ENCODE results near the gene PCDHGA7. TPM values are rescaled to one million over a fixed set of nuclear protein-coding genes. Genes with fewer than 3 reads are reported as not detected.

Gene PCDHGA7
- total and polyA plus RNA-seq, 10 donors = 0.18 to 5.4 (median 2.0) TPM

DNA sequence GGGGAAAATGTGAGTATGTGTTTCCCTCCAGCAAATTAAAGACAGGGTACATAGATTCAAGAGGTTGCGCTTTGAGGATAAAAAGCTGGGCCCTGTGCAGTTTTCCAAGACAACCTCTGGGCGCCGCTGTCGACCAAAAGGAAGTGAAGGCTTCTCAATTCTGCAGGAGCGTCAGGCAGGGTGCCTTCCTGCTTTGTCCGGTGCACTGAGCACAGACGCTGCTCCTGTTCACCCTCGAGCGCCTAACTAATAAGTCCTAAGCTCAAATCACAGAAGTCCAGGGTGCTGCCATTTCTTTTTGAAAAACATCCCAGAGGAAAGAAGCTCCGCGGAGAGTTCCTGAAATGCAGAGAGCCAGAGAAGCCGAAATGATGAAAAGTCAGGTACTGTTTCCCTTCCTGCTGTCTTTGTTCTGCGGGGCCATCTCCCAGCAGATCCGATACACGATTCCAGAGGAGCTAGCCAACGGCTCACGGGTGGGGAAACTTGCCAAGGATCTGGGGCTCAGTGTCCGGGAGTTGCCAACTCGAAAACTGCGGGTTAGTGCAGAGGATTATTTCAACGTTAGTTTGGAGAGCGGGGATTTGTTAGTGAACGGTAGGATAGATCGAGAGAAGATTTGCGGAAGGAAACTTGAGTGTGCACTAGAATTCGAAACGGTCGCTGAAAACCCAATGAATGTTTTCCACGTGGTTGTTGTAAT lies 32.5 kb upstream of the PCDHGA7 start, which contains the start of gene PCDHGB1:
Gene PCDHGB1 (plus strand): TSS at position 183 of the 703 bp plus-strand sequence. CDS start 162 bp downstream, at position 345.
- intact Hi-C loops (cut with DNase I; ENCODE audit: low total_unique reads) = no loop called here
- peaks cover 0 to 98% (median 83%) of the 10 kb centered on the region in 8 donors for H3K9me3 ChIP-seq
- no peak within 1 kb of the TSS for H3K27ac ChIP-seq
- DNase-seq = no peak
- 20 to 33% (median 28%) methylated on average over 29 of the region's 29 CpGs for WGBS, 5 donors
- TF ChIP-seq, protein P1, sequence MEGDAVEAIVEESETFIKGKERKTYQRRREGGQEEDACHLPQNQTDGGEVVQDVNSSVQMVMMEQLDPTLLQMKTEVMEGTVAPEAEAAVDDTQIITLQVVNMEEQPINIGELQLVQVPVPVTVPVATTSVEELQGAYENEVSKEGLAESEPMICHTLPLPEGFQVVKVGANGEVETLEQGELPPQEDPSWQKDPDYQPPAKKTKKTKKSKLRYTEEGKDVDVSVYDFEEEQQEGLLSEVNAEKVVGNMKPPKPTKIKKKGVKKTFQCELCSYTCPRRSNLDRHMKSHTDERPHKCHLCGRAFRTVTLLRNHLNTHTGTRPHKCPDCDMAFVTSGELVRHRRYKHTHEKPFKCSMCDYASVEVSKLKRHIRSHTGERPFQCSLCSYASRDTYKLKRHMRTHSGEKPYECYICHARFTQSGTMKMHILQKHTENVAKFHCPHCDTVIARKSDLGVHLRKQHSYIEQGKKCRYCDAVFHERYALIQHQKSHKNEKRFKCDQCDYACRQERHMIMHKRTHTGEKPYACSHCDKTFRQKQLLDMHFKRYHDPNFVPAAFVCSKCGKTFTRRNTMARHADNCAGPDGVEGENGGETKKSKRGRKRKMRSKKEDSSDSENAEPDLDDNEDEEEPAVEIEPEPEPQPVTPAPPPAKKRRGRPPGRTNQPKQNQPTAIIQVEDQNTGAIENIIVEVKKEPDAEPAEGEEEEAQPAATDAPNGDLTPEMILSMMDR (IDR thresholded peaks at IDR 0.05 in 8 of 11, conservative IDR thresholded peaks at IDR 0.05 in 3 of 11) = peak in 2 of 11 experiments; percentile 23 to 32
- TF ChIP-seq POLR2A (IDR thresholded peaks at IDR 0.05) = no peak
- peak within 1 kb of the TSS in 2 of 8 donors; percentile 2 to 49 for H3K4me3 ChIP-seq
- no peaks in the 10 kb centered on the region for H3K36me3 ChIP-seq
- peaks cover 0 to 95% (median 21%) of the 10 kb centered on the region in 7 donors for H3K27me3 ChIP-seq (replicated peaks in 1 of 7)
- H3K4me1 ChIP-seq = no peaks in the 10 kb centered on the region

DNA sequence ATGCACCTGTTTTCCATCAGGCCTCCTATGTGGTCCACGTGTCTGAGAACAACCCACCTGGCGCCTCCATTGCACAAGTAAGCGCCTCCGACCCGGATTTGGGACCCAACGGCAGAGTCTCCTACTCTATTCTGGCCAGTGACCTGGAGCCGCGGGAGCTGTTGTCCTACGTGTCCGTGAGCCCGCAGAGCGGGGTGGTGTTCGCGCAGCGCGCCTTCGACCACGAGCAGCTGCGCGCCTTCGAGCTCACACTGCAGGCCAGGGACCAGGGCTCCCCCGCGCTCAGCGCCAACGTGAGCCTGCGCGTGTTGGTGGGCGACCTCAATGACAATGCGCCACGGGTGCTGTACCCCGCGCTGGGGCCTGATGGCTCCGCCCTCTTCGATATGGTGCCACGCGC lies 31.0 kb upstream of the PCDHGA7 start:
- peaks cover 0 to 99% (median 83%) of the 10 kb centered on the region in 8 donors for H3K9me3 ChIP-seq
- peaks cover 0 to 95% (median 23%) of the 10 kb centered on the region in 7 donors for H3K27me3 ChIP-seq (replicated peaks in 1 of 7)
- H3K4me3 ChIP-seq = no peak overlapping the region
- TF ChIP-seq, protein P1 (IDR thresholded peaks at IDR 0.05 in 8 of 11, conservative IDR thresholded peaks at IDR 0.05 in 3 of 11) = no peak
- TF ChIP-seq POLR2AphosphoS5 (IDR thresholded peaks at IDR 0.05) (no peak), POLR2A (IDR thresholded peaks at IDR 0.05) (no peak)
- 36 to 50% (median 45%) methylated on average over 12 to 34 of the region's 36 CpGs for WGBS, 5 donors
- H3K4me1 ChIP-seq = no peaks in the 10 kb centered on the region
- no peak for DNase-seq
- no peaks in the 10 kb centered on the region for H3K36me3 ChIP-seq
- H3K27ac ChIP-seq = no peak overlapping the region
- intact Hi-C loops (cut with DNase I; ENCODE audit: low total_unique reads) = no loop called here

DNA sequence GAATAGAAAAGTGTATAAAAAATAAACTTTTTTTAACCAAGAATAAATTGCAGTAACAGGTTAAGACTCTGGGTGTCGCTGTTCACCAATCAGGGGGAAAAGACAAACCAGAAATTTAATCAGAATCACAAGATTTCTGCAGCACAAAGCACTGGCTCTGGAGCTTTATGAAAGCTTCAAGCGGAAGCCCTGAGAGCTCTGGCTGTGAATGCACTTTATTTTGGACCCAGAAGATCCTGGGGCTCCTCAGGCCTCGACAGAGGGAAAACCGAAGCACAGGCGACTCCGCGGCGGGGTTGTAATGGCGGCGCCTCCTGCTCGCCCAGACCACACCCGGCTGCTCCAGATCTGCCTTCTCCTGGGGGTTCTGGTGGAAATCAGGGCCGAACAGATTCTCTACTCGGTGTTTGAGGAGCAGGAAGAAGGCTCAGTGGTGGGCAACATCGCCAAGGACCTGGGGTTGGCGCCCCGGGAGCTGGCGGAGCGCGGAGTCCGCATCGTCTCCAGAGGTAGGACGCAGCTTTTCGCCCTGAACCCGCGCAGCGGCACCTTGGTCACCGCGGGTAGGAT lies 27.6 kb upstream of the PCDHGA7 start, which contains the start of gene PCDHGA4:
Gene PCDHGA4 (plus strand): TSS at position 122 of the 570 bp plus-strand sequence. CDS start 87 bp downstream, at position 209.
- peak within 1 kb of the TSS in 3 of 8 donors; percentile 11 to 54 (median 22) for H3K4me3 ChIP-seq
- intact Hi-C loops (cut with DNase I; ENCODE audit: low total_unique reads) = no loop called here
- DNase-seq = no peak
- TF ChIP-seq, protein P1 (IDR thresholded peaks at IDR 0.05 in 8 of 11, conservative IDR thresholded peaks at IDR 0.05 in 3 of 11) = peak in 4 of 11 experiments; percentile 21 to 25 (median 24)
- TF ChIP-seq POLR2A (IDR thresholded peaks at IDR 0.05) = no peak
- 17 to 28% (median 22%) methylated on average over 28 to 29 of the region's 29 CpGs for WGBS, 5 donors
- no peaks in the 10 kb centered on the region for H3K36me3 ChIP-seq
- H3K9me3 ChIP-seq = peaks cover 0 to 100% (median 85%) of the 10 kb centered on the region in 8 donors
- no peak within 1 kb of the TSS for H3K27ac ChIP-seq
- no peaks in the 10 kb centered on the region for H3K4me1 ChIP-seq
- peaks cover 0 to 92% (median 20%) of the 10 kb centered on the region in 7 donors for H3K27me3 ChIP-seq (replicated peaks in 1 of 7)

DNA sequence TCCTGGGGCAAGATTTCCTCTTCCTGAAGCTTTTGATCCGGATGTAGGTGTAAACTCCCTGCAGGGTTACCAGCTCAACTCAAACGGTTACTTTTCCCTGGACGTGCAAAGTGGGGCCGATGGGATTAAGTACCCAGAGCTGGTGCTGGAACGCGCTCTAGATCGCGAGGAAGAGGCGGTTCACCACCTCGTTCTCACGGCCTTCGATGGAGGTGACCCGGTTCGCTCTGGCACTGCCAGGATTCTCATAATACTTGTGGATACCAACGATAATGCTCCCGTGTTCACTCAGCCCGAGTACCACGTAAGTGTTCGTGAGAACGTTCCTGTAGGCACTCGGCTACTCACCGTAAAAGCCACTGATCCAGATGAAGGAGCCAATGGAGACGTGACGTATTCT lies 26.9 kb upstream of the PCDHGA7 start:
- Histone ChIP-seq H3K27ac (no peak overlapping the region), H3K27me3 (replicated peaks in 1 of 7) (peaks cover 0 to 92% (median 14%) of the 10 kb centered on the region in 7 donors), H3K4me3 (peak overlapping the region in 2 of 8 donors; percentile 22 to 54), H3K9me3 (peaks cover 0 to 100% (median 85%) of the 10 kb centered on the region in 8 donors), H3K4me1 (no peaks in the 10 kb centered on the region), H3K36me3 (no peaks in the 10 kb centered on the region)
- DNase-seq = no peak
- WGBS, 5 donors = 50 to 62% (median 52%) methylated on average over 24 of the region's 24 CpGs
- intact Hi-C loops (cut with DNase I; ENCODE audit: low total_unique reads) = no loop called here
- no peak for TF ChIP-seq POLR2A (IDR thresholded peaks at IDR 0.05)

Data from spleen (tissue), 11 donors.